Mesendoderm (in vitro differentiated cells): ENCODE measurements around the gene OLFML2A.

ENCODE experiments used
- DNase-seq: peaks from one replicate; pipeline ENCODE4 v3.0.0; 2013
- H2AK5ac ChIP-seq: 2 replicates; pipeline ENCODE4 v1.6.1; 2013; ENCODE audit warnings: low read length, inconsistent platforms
- H2BK120ac ChIP-seq: 2 replicates; pipeline ENCODE4 v1.6.1; 2013; ENCODE audit warnings: low read depth, mild to moderate bottlenecking, low read length, moderate library complexity, mixed read lengths
- H2BK15ac ChIP-seq: replicated peaks from 2 replicates; pipeline ENCODE4 v1.6.1; 2013; ENCODE audit warnings: low read depth, mild to moderate bottlenecking, moderate library complexity
- H2BK5ac ChIP-seq: 2 replicates; pipeline ENCODE4 v1.6.1; 2013; ENCODE audit warnings: low read length, inconsistent platforms
- H3K18ac ChIP-seq: 2 replicates; pipeline ENCODE4 v1.6.1; 2013; ENCODE audit warnings: mild to moderate bottlenecking, low read length, mixed read lengths
- H3K23ac ChIP-seq: one replicate; pipeline ENCODE4 v1.6.1; 2013; ENCODE audit warnings: low read length
- H3K27ac ChIP-seq: 2 replicates; pipeline ENCODE4 v1.5.1; 2013; ENCODE audit warnings: low read depth, mild to moderate bottlenecking, inconsistent platforms, low read length, moderate library complexity
- H3K27me3 ChIP-seq: 2 replicates; pipeline ENCODE4 v1.6.1; 2013; ENCODE audit warnings: low read length, control low read depth, mild to moderate bottlenecking, inconsistent platforms; ENCODE audit not compliant: insufficient read depth, poor library complexity
- H3K36me3 ChIP-seq: 2 replicates; pipeline ENCODE4 v1.6.1; 2013; ENCODE audit warnings: low read length, inconsistent platforms; ENCODE audit not compliant: control insufficient read depth, insufficient read depth
- H3K4ac ChIP-seq: one replicate; pipeline ENCODE4 v1.6.1; 2013; ENCODE audit warnings: low read depth, mild to moderate bottlenecking, low read length, moderate library complexity
- H3K4me1 ChIP-seq: 2 replicates; pipeline ENCODE4 v1.6.1; 2013; ENCODE audit warnings: low read depth, low read length, inconsistent platforms; ENCODE audit not compliant: control insufficient read depth
- H3K4me2 ChIP-seq: 2 replicates; pipeline ENCODE4 v1.6.1; 2013; ENCODE audit warnings: low read length
- H3K4me3 ChIP-seq: 2 replicates; pipeline ENCODE4 v1.5.1; 2013; ENCODE audit warnings: mild to moderate bottlenecking, low read length
- H3K56ac ChIP-seq: one replicate; pipeline ENCODE4 v1.6.1; 2013; ENCODE audit warnings: low read length
- H3K79me1 ChIP-seq: 2 replicates; pipeline ENCODE4 v1.6.1; 2013; ENCODE audit warnings: low read length, inconsistent platforms
- H3K79me2 ChIP-seq: 2 replicates; pipeline ENCODE4 v1.6.1; 2013; ENCODE audit warnings: mild to moderate bottlenecking, low read length; ENCODE audit not compliant: control insufficient read depth, insufficient read depth
- H3K9ac ChIP-seq: 2 replicates; pipeline ENCODE4 v1.6.1; 2013; ENCODE audit warnings: low read length, inconsistent platforms
- H4K5ac ChIP-seq: one replicate; pipeline ENCODE4 v1.6.1; 2013; ENCODE audit warnings: low read length
- H4K8ac ChIP-seq: one replicate; pipeline ENCODE4 v1.6.1; 2013; ENCODE audit warnings: low read depth, mild to moderate bottlenecking, control low read depth, low read length, moderate library complexity
- WGBS: extraction: QIAGEN DNeasy Blood & Tissue Kit; methylation state at CpG from one replicate; pipeline ENCODE4 v1.1.7; 2013; ENCODE audit warnings: low lambda C conversion rate, missing lambda C conversion rate; ENCODE audit not compliant: insufficient coverage; ENCODE audit errors: extremely low coverage; 5-methylcytosine and 5-hydroxymethylcytosine counted together

The OLFML2A gene

DNA sequence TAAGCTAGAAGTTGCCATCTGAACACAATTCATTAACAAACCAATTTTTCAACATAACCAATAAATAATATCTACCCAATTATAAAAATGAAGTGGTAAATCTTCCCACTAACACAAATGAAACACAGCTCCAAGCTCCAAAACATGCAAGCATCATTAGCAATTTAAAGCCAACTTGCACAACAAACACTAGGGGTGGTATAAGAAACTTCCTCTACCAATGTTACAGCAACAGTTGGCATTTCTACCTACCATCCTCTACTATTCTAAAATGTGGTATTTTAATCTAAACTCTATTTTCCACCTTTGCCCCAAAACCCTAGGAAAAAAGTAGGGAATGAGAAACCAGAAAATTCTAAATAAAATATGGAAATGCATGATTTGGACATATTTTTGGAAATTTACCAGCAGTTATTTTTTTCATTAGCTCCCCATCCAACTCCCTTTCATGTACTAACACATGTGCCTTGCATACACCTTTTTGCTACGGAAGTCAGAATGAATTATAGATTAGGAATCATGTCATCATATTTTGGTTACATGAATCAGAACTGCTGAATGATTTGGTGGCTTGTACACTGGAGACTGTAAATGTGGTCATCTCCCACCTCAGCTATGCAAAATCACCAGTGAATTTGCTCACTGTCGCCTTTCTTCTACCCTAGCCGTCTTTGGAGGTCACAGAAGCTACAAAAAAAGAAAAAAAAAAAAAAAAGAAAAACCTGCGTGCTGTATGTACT, 9.9 kb upstream of the OLFML2A start:
- H2BK120ac ChIP-seq = no peak overlapping the region
- no peak overlapping the region for H4K8ac ChIP-seq
- H3K4me1 ChIP-seq = peaks cover 3% of the 10 kb centered on the region
- H4K5ac ChIP-seq = no peak overlapping the region
- H3K4me3 ChIP-seq = no peak overlapping the region
- H3K79me2 ChIP-seq = peaks cover 30% of the 10 kb centered on the region
- no peaks in the 10 kb centered on the region for H3K27me3 ChIP-seq
- H3K18ac ChIP-seq = no peak overlapping the region
- H3K4me2 ChIP-seq = no peak overlapping the region
- peak overlapping the region; percentile 57 for H2BK15ac ChIP-seq
- no peak overlapping the region for H2AK5ac ChIP-seq
- no peak overlapping the region for H3K4ac ChIP-seq
- H3K9ac ChIP-seq = peak overlapping the region; percentile 24
- DNase-seq = no peak
- H3K79me1 ChIP-seq = peaks cover 2% of the 10 kb centered on the region
- H3K36me3 ChIP-seq = no peaks in the 10 kb centered on the region
- no CpG with 5 or more reads among the region's 4 CpGs for WGBS
- no peak overlapping the region for H2BK5ac ChIP-seq
- no peak overlapping the region for H3K27ac ChIP-seq
- H3K23ac ChIP-seq = no peak overlapping the region
- peak overlapping the region; percentile 10 for H3K56ac ChIP-seq

DNA sequence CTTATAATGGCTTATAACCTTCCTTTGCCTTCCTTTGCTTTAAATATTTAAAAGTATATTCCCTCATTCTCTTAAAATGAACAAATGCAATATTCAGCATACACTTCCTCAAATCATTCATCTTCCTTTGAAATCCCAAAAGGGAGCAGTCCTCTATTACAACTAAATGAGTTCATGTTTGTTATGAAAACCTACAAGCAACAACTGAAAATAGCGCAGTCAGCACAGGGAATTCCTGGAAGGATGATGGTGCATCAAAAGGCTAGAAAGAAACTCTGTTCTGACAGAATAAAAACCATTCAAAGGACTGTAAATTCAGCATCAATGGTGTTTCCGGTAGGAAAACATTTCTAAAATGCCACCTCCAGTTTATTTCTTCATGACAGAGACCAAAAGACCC, 9.1 kb upstream of the OLFML2A start:
- peaks cover 29% of the 10 kb centered on the region for H3K79me2 ChIP-seq
- no peak overlapping the region for H2BK15ac ChIP-seq
- H4K5ac ChIP-seq = no peak overlapping the region
- H3K23ac ChIP-seq = no peak overlapping the region
- H4K8ac ChIP-seq = no peak overlapping the region
- no peaks in the 10 kb centered on the region for H3K36me3 ChIP-seq
- H3K27ac ChIP-seq = no peak overlapping the region
- H3K27me3 ChIP-seq = no peaks in the 10 kb centered on the region
- H3K79me1 ChIP-seq = peaks cover 2% of the 10 kb centered on the region
- no peak overlapping the region for H3K56ac ChIP-seq
- H3K4ac ChIP-seq = no peak overlapping the region
- no peak overlapping the region for H2BK5ac ChIP-seq
- no peak overlapping the region for H3K18ac ChIP-seq
- H3K4me1 ChIP-seq = peaks cover 3% of the 10 kb centered on the region
- no peak overlapping the region for H2AK5ac ChIP-seq
- no CpG with 5 or more reads among the region's 2 CpGs for WGBS
- H2BK120ac ChIP-seq = no peak overlapping the region
- H3K4me3 ChIP-seq = no peak overlapping the region
- H3K9ac ChIP-seq = no peak overlapping the region
- no peak overlapping the region for H3K4me2 ChIP-seq
- DNase-seq = no peak

DNA sequence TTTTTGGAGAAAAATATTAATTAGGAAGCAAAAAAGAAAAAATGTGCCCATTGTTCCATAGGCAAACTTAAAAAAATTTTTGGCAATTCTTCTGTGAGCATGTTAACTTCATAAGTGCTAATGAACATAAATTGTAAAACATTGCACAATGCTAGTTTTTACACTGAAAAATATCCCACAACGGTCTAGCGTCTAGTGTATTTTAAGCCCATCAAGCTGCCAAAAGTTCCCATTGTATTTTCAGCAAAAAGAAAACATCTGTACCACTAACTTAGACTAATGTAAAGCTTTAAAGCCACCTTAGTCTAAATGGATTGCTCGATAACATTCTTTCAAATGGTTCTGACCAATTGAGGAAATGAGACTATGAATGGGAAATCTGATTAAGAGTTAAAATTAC, 8.6 kb upstream of the OLFML2A start:
- Histone ChIP-seq H3K27me3 (no peaks in the 10 kb centered on the region), H3K79me1 (peaks cover 2% of the 10 kb centered on the region), H3K9ac (no peak overlapping the region), H3K4ac (no peak overlapping the region), H4K8ac (no peak overlapping the region), H3K23ac (no peak overlapping the region), H3K4me1 (peaks cover 3% of the 10 kb centered on the region), H3K56ac (no peak overlapping the region), H3K4me2 (no peak overlapping the region), H2AK5ac (no peak overlapping the region), H2BK120ac (no peak overlapping the region), H3K79me2 (peaks cover 28% of the 10 kb centered on the region), H2BK5ac (no peak overlapping the region), H3K4me3 (no peak overlapping the region), H4K5ac (no peak overlapping the region), H2BK15ac (no peak overlapping the region), H3K18ac (no peak overlapping the region), H3K36me3 (no peaks in the 10 kb centered on the region), H3K27ac (no peak overlapping the region)
- no CpG with 5 or more reads among the region's 3 CpGs for WGBS
- no peak for DNase-seq

DNA sequence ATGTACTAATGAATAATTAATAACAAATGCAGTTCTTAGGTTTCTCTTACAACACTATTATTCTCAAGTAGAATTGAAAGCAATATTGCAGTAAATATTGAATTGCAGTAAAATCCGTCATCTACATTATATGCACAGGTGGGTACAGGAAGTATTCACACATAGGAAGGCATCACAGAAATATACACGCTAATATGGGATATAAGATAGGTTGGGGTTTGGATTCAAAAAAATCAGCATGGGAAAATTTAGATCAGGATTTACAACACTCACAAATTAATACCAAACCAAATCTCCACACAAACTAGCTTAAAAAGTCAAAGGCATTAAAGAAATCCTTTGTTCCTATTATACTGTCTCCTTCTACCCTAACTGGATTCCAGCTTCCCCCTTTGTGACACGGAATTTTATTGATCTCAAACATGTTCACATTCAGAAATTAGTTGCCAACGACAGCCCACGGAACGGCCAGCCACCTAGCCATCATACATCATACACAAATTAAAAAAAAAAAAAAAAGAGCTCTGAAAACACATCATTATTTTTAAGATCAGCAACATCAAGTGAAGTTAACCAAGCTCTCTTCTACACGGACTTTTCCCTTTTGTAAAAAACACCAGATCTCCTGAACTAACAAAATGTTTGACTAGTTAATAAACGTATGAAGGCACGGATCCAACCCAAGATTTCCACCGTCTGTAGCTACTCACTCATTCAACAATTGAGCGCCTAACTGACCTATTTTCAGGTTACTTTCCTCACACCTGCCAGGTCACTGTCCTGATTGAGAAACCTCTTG, 8.0 kb upstream of the OLFML2A start:
- WGBS = no CpG with 5 or more reads among the region's 11 CpGs
- no peak overlapping the region for H4K8ac ChIP-seq
- no peak overlapping the region for H3K18ac ChIP-seq
- peak overlapping the region; percentile 91 for H3K4me2 ChIP-seq
- no peak overlapping the region for H3K27ac ChIP-seq
- peak overlapping the region; percentile 57 for H3K4me3 ChIP-seq
- no peak for DNase-seq
- peak overlapping the region; percentile 84 for H3K56ac ChIP-seq
- H2BK5ac ChIP-seq = no peak overlapping the region
- H3K79me1 ChIP-seq = peaks cover 2% of the 10 kb centered on the region
- no peak overlapping the region for H3K4ac ChIP-seq
- H3K4me1 ChIP-seq = peaks cover 3% of the 10 kb centered on the region
- peaks cover 25% of the 10 kb centered on the region for H3K79me2 ChIP-seq
- no peaks in the 10 kb centered on the region for H3K36me3 ChIP-seq
- H2BK15ac ChIP-seq = no peak overlapping the region
- H2BK120ac ChIP-seq = no peak overlapping the region
- no peak overlapping the region for H2AK5ac ChIP-seq
- no peak overlapping the region for H3K23ac ChIP-seq
- peak overlapping the region; percentile 69 for H3K9ac ChIP-seq
- no peak overlapping the region for H4K5ac ChIP-seq
- H3K27me3 ChIP-seq = no peaks in the 10 kb centered on the region

DNA sequence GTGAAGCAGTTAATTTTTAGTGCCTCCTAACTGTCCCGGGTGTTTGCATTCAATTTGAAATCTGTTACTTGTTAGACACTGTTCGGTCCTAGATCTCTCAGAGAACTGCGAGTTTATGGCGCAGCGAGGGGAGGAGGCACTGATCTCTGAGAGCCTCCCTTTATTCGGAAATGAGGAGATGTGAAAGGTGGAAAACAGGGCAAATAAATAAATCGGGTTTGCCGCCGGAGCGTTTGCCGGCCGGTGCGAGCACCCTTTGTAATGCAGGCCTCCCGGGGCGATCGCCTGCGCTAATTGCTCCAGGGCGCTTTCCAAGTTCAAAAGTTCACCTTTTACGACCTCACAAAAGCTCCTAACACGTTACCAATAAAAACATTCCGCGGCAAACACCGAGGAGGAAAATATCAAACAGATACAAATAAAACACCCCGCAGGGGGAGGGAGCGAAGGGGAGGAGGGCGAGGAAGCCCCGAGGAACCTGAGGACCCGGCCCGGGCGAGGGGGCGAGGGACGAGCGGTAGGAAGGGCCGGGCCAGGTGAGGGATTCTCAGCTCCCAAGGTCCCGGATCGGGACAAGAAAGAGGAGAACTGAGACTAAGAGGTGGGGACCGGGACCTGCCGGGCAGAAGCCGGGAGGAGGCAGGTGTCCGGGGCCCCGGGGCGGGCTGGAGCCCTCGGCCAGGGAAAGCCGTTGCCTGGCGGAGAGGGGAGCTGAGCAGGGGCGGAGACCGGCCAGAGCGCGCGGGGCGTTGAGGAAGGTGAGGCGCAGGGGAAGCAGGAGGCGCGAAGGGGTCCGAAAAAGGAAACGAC, 7.2 kb upstream of the OLFML2A start:
- Histone ChIP-seq H4K5ac (no peak overlapping the region), H3K9ac (peak overlapping the region; percentile 69), H2BK120ac (no peak overlapping the region), H3K23ac (no peak overlapping the region), H3K27ac (peak overlapping the region; percentile 72), H4K8ac (no peak overlapping the region), H3K4me3 (peak overlapping the region; percentile 57), H3K4ac (no peak overlapping the region), H3K27me3 (no peaks in the 10 kb centered on the region), H3K79me1 (peaks cover 2% of the 10 kb centered on the region), H2BK15ac (no peak overlapping the region), H3K56ac (peak overlapping the region; percentile 84), H3K4me1 (peaks cover 3% of the 10 kb centered on the region), H3K18ac (peak overlapping the region; percentile 57), H3K36me3 (no peaks in the 10 kb centered on the region), H2BK5ac (no peak overlapping the region), H2AK5ac (no peak overlapping the region), H3K79me2 (peaks cover 19% of the 10 kb centered on the region), H3K4me2 (peak overlapping the region; percentile 91)
- no peak for DNase-seq
- no CpG with 5 or more reads among the region's 56 CpGs for WGBS
